Naive thymus-derived CD4-positive, alpha-beta T cell (primary cell): ENCODE results near the gene SCFD1. TPM values are rescaled to one million over a fixed set of nuclear protein-coding genes. Genes with fewer than 3 reads are reported as not detected.
"Not testable (repeated sequence)": the region's sequence is repeated elsewhere in the genome, so short reads cannot be mapped to it uniquely, and the experiment has no call there.

Experiments
- ATAC-seq: fragments of 150-1000 bp; cut with Tn5 transposase; 2 replicates; pipeline ENCODE4 v1.10.0; 2021; ENCODE audit warnings: mild to moderate bottlenecking, moderate library complexity
- CTCF ChIA-PET: fragments of 350-600 bp; sonication (Branson Sonifier 250); formaldehyde crosslinking; loops from one replicate; lab custom pipeline; 2021; ENCODE audit warnings: antibody characterized with exemption; lab: Charles Lee
- POLR2A ChIA-PET: fragments of 350-600 bp; sonication (Branson Sonifier 250); formaldehyde crosslinking; loops from one replicate; lab custom pipeline; 2021; ENCODE audit warnings: antibody characterized with exemption, inconsistent platforms; lab: Charles Lee
- DNase-seq, 9 donors: peaks; one replicate each; pipeline versions ENCODE4 v3.0.0 to v3.0.0-alpha.2; 2020 to 2022; ENCODE audit warnings: mixed read lengths in 1 of 9
- H3K27ac ChIP-seq: one replicate; pipeline ENCODE4 v1.7.0; 2013; ENCODE audit warnings: mild to moderate bottlenecking, low read depth, low read length, moderate library complexity
- H3K27me3 ChIP-seq, 2 donors: one replicate each; pipeline ENCODE4 v1.7.0; 2013; ENCODE audit warnings: low read length in 2 of 2, mild to moderate bottlenecking in 2 of 2, moderate library complexity in 2 of 2; ENCODE audit not compliant: control insufficient read depth in 2 of 2, insufficient read depth in 2 of 2
- H3K36me3 ChIP-seq, 3 experiments: 1 replicate in 2 of 3; 2 replicates in 1 of 3; pipeline ENCODE4 v1.7.0; 2013; ENCODE audit warnings: low read length in 3 of 3, mild to moderate bottlenecking in 3 of 3, moderate library complexity in 1 of 3; ENCODE audit not compliant: insufficient read depth in 3 of 3, control insufficient read depth in 2 of 3
- H3K4me1 ChIP-seq, 2 donors: one replicate each; pipeline ENCODE4 v1.7.0; 2013; ENCODE audit warnings: low read length in 2 of 2, mild to moderate bottlenecking in 2 of 2, moderate library complexity in 1 of 2; ENCODE audit not compliant: control insufficient read depth in 2 of 2, insufficient read depth in 2 of 2
- H3K4me3 ChIP-seq: 2 replicates; pipeline ENCODE4 v1.7.0; 2013; ENCODE audit warnings: mild to moderate bottlenecking, low read length
- H3K9me3 ChIP-seq, 3 experiments: 1 replicate in 2 of 3; 2 replicates in 1 of 3; pipeline ENCODE4 v1.7.0; 2013; ENCODE audit warnings: low read length in 3 of 3; ENCODE audit not compliant: control insufficient read depth in 2 of 3
- H3K27ac Mint-ChIP-seq, 9 donors: one replicate each; pipeline ENCODE4 v1.8.0; 2020 to 2022; ENCODE audit warnings: mixed read lengths in 9 of 9, mild to moderate bottlenecking in 8 of 9, moderate library complexity in 5 of 9, inconsistent platforms in 2 of 9
- H3K27me3 Mint-ChIP-seq, 5 donors: one replicate each; pipeline ENCODE4 v1.8.0; 2021 to 2022; ENCODE audit warnings: mixed read lengths in 5 of 5, mild to moderate bottlenecking in 1 of 5
- H3K36me3 Mint-ChIP-seq, 5 donors: one replicate each; pipeline ENCODE4 v1.8.0; 2020 to 2022; ENCODE audit warnings: mixed read lengths in 5 of 5, mild to moderate bottlenecking in 3 of 5, inconsistent platforms in 1 of 5
- H3K4me1 Mint-ChIP-seq, 7 donors: one replicate each; pipeline ENCODE4 v1.8.0; 2020 to 2022; ENCODE audit warnings: mixed read lengths in 7 of 7, mild to moderate bottlenecking in 3 of 7, inconsistent platforms in 1 of 7
- H3K4me3 Mint-ChIP-seq, 10 donors: one replicate each; pipeline ENCODE4 v1.8.0; 2020 to 2022; ENCODE audit warnings: mild to moderate bottlenecking in 10 of 10, mixed read lengths in 10 of 10, moderate library complexity in 6 of 10, inconsistent platforms in 2 of 10
- H3K9me3 Mint-ChIP-seq, 11 donors: one replicate each; pipeline ENCODE4 v1.8.0; 2020 to 2022; ENCODE audit warnings: mixed read lengths in 11 of 11, mild to moderate bottlenecking in 4 of 11, inconsistent platforms in 1 of 11, moderate library complexity in 1 of 11
- intact Hi-C, 2 donors: fragments of 100-400 bp; cut with micrococcal nuclease; formaldehyde crosslinking; loops; one replicate each; pipeline ENCODE4 v1.15.1; 2023
- polyA plus RNA-seq, 2 donors: library from polyadenylated mRNA; unstranded; fragments of 300-500 nt; fragmentation: Illumina TruSeq; gene quantifications; one replicate each; pipeline ENCODE4 v1.2.3, GENCODE V29; 2021
- total RNA-seq, 6 experiments: library from RNA in 5 of 6; stranded (reverse) in 5 of 6; gene quantifications; 1 replicate in 5 of 6; 2 replicates in 1 of 6; pipeline ENCODE4 v1.2.3 and lab custom pipeline; 2021 to 2026

The SCFD1 gene, protein sequence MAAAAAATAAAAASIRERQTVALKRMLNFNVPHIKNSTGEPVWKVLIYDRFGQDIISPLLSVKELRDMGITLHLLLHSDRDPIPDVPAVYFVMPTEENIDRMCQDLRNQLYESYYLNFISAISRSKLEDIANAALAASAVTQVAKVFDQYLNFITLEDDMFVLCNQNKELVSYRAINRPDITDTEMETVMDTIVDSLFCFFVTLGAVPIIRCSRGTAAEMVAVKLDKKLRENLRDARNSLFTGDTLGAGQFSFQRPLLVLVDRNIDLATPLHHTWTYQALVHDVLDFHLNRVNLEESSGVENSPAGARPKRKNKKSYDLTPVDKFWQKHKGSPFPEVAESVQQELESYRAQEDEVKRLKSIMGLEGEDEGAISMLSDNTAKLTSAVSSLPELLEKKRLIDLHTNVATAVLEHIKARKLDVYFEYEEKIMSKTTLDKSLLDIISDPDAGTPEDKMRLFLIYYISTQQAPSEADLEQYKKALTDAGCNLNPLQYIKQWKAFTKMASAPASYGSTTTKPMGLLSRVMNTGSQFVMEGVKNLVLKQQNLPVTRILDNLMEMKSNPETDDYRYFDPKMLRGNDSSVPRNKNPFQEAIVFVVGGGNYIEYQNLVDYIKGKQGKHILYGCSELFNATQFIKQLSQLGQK
- total RNA-seq = 10 to 100 TPM; 63.2 to 75.4 (median 68.2) TPM
- polyA plus RNA-seq = 10 to 100 TPM; 59.5 to 62.4 TPM
- total RNA-seq (lab: John Stamatoyannopoulos, UW) = 74.3 reads per million, percentile 79 among the genes with 10 or more reads in this experiment

DNA sequence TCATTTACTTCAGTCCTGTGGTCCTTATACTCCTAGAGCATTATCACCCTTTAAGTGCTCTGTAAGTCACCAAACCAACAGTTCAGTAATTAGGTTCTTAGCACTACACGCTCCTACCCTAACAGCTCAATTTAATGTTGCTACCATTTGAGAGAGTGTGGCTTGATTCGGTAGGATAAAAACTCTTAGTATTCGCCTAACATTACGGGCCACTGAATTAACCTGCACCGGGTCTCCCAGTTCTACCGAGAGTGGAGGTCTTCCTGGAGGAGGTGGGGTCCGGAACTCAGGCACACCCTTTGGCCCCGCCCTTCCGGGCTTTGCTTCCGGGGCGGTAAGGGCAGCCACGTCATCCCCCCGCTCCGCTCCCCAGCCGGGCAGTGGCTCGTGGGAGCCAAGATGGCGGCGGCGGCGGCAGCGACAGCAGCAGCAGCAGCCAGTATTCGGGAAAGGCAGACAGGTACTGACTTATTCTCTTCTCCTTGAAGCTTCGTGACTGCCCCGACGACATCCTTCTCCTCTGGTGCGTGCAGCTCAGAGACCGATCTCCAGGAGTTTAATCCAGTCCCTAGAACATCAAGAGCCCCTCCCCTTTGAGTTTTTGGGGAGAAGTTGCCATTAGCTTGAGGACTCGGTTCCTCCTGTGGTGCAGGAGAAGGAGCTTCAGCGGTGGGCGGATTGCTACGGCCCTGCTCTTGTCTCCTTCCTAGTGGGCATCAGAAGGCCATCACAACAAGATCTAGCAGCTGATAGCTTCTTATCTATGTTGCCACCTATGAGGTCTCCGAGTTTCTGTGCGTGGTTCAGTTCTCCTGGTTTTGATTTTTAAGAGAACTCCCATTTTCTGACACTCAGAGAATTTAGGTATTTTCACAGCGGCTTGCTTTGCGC, at the start of gene SCFD1:
TSS of gene SCFD1 (plus strand) at position 380 of the 891 bp plus-strand sequence. CDS start at position 400, 20 bp downstream.
- H3K4me1 ChIP-seq = peaks cover 14 to 26% of the 10 kb centered on the region in 2 donors
- ChIA-PET POLR2A (interaction anchor here (0.9 to 2.4 kb wide), 11 partner anchors 8 to 799 kb away, joined by 3 to 17 read pairs (median 4); partner anchors contain the start of genes G2E3, HEATR5A, HECTD1 and STRN3), CTCF (no interaction called here)
- Mint-ChIP-seq H3K4me3 (peak within 1 kb of the TSS; percentile 95 to 100 (median 97)), H3K27ac (peak within 1 kb of the TSS; percentile 86 to 98 (median 95)), H3K4me1 (peaks cover 14 to 58% (median 44%) of the 10 kb centered on the region in 7 donors), H3K9me3 (no peaks in the 10 kb centered on the region), H3K36me3 (peaks cover 0 to 15% (median 0%) of the 10 kb centered on the region in 5 donors), H3K27me3 (no peaks in the 10 kb centered on the region)
- H3K4me3 ChIP-seq = peak within 1 kb of the TSS; percentile 97
- no peaks in the 10 kb centered on the region for H3K9me3 ChIP-seq
- intact Hi-C loops = loop anchor here (1.0 to 10.0 kb wide), 14 partner anchors 63 to 1581 kb away; partner anchors contain the start of genes DTD2 (in 2 of the 2), G2E3 (in 2 of the 2), HEATR5A (in 2 of the 2) and NUBPL (in 2 of the 2)
- DNase-seq = peak; percentile 86 to 94 (median 91)
- no peaks in the 10 kb centered on the region for H3K36me3 ChIP-seq
- peak; percentile 99 for ATAC-seq
- peak within 1 kb of the TSS; percentile 86 for H3K27ac ChIP-seq
- H3K27me3 ChIP-seq = no peaks in the 10 kb centered on the region

DNA sequence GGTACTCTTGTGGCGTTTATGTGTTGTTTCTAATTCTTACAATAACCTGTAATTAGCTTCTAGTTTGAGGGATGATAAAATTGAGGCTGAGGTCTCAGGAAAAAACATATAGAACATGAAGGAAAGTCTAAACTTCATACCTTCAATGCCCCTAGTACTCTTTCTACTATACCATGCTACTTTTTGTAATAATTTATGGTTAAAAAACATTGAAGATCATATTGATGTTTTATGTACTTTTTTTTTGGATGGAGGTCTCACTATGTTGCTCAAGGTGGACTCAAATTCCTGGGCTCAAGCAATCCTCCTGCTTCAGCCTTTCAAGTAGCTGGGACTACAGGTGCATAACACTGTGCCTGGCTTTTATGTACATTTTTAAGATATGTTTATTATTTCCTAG, 49.3 kb upstream of the SCFD1 start:
- H3K36me3 Mint-ChIP-seq = peaks cover 0 to 35% (median 11%) of the 10 kb centered on the region in 5 donors
- Histone ChIP-seq H3K4me3 (no peak overlapping the region), H3K9me3 (no peaks in the 10 kb centered on the region), H3K36me3 (no peaks in the 10 kb centered on the region), H3K27me3 (no peaks in the 10 kb centered on the region), H3K27ac (no peak overlapping the region), H3K4me1 (peaks cover 6 to 9% of the 10 kb centered on the region in 2 donors)
- intact Hi-C loops = loop anchor here in 1 of 2 donors (2.0 kb wide), 1 partner anchor 14 kb away; the partner anchor contains the start of gene G2E3
- H3K4me3 Mint-ChIP-seq = no peak overlapping the region
- peaks cover 63 to 100% (median 93%) of the 10 kb centered on the region in 7 donors for H3K4me1 Mint-ChIP-seq
- ChIA-PET POLR2A (interaction anchor here (0.6 kb wide), 1 partner anchor 452 kb away, joined by 4 read pairs; no protein-coding TSS in a partner anchor), CTCF (no interaction called here)
- DNase-seq (no peak), ATAC-seq (no peak)
- H3K9me3 Mint-ChIP-seq = peaks cover 0 to 2% (median 0%) of the 10 kb centered on the region in 11 donors
- no peak overlapping the region for H3K27ac Mint-ChIP-seq
- H3K27me3 Mint-ChIP-seq = no peaks in the 10 kb centered on the region

DNA sequence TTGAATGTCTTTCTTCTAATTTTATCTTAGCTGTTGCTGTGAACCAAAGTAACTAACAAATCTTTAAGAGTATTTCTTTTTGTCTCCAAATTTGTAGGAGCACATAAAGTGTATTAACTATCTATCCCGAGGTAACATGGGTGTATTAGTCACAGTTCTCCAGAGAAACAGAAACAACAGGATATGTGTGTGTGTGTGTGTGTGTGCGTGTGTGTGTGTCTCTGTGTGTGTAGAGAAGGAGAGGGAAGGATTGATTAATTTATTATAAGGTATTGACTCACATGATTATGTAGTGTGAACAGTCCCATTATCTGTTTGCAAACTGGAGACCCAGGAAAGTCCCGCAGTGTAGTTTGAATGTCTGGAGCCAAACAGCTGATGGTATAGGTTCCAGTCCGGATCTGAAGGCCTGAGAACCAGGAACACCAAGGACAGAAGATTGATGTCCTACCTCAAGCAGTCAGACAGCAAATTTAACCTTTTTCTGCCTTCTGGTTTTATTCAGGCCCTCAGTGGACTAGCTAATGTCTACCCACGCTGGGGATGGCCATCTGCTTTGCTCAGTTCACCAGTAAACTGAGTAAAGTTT, 48.8 kb upstream of the SCFD1 start:
- Mint-ChIP-seq H3K27me3 (no peaks in the 10 kb centered on the region), H3K4me1 (peaks cover 60 to 100% (median 93%) of the 10 kb centered on the region in 7 donors), H3K36me3 (peaks cover 0 to 37% (median 11%) of the 10 kb centered on the region in 5 donors), H3K27ac (no peak overlapping the region), H3K4me3 (no peak overlapping the region), H3K9me3 (peaks cover 0 to 2% (median 0%) of the 10 kb centered on the region in 11 donors)
- no peaks in the 10 kb centered on the region for H3K36me3 ChIP-seq
- no peaks in the 10 kb centered on the region for H3K9me3 ChIP-seq
- intact Hi-C loops = loop anchor here in 1 of 2 donors (2.0 kb wide), 1 partner anchor 15 kb away; the partner anchor contains the start of gene G2E3
- no peaks in the 10 kb centered on the region for H3K27me3 ChIP-seq
- no peak for DNase-seq
- CTCF ChIA-PET = no interaction called here
- ATAC-seq = no peak
- no peak overlapping the region for H3K27ac ChIP-seq
- POLR2A ChIA-PET = interaction anchor here (0.6 kb wide), 1 partner anchor 452 kb away, joined by 4 read pairs; no protein-coding TSS in a partner anchor
- no peak overlapping the region for H3K4me3 ChIP-seq
- H3K4me1 ChIP-seq = peaks cover 6 to 9% of the 10 kb centered on the region in 2 donors

DNA sequence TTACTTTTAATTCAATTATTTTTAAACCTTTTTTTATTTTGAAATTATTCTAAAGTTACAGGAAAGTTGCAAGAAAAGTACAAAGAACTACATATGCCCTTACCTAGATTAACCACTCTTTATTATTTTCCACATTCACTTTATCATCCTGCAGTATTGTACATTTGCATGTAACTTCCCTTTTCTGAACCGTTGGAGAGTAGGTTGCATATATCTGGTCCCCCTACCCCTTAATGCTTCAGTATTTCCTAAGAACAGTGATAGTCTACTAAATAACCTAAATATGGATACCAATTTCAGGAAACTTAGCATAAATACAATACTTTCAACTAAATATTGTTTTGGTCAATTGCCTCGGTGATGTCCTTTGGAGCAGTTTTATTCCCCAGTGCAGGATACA, 48.2 kb upstream of the SCFD1 start:
- POLR2A ChIA-PET = no interaction called here

DNA sequence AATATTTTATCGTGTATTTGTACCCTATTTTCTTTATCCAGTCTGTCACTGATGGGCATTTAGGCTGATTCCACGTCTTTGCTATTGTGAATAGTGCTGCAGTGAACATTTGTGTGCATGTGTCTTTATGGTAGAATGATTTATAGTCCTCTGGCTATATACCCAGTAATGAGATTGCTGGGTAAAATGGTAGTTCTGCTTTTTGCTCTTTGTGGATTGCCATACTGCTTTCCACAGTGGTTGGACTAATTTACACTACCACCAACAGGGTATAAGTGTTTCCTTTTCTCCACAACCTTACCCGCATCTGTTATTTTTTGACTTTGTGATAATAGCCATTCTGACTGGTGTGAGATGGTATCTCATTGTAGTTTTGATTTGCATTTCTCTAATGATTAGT, 47.3 kb upstream of the SCFD1 start:
- H3K4me1 Mint-ChIP-seq = peaks cover 58 to 94% (median 86%) of the 10 kb centered on the region in 7 donors
- ATAC-seq, H3K4me1 ChIP-seq, H3K4me3 ChIP-seq, DNase-seq, CTCF ChIA-PET, POLR2A ChIA-PET, H3K36me3 ChIP-seq, intact Hi-C loops, H3K9me3 Mint-ChIP-seq, H3K27me3 Mint-ChIP-seq, H3K27ac ChIP-seq, H3K27me3 ChIP-seq, H3K27ac Mint-ChIP-seq, H3K9me3 ChIP-seq: not testable (repeated sequence)
- H3K4me3 Mint-ChIP-seq = peak overlapping the region in 2 of 10 donors; percentile 14 to 20
- peaks cover 0 to 38% (median 11%) of the 10 kb centered on the region in 5 donors for H3K36me3 Mint-ChIP-seq

More for the DNA sequence above, 48.2 kb upstream of the SCFD1 start:
- Mint-ChIP-seq H3K9me3 (peaks cover 0 to 2% (median 0%) of the 10 kb centered on the region in 11 donors), H3K27me3 (no peaks in the 10 kb centered on the region), H3K4me3 (peak overlapping the region in 2 of 10 donors; percentile 9 to 51), H3K36me3 (peaks cover 0 to 41% (median 11%) of the 10 kb centered on the region in 5 donors), H3K4me1 (peaks cover 62 to 100% (median 92%) of the 10 kb centered on the region in 7 donors), H3K27ac (no peak overlapping the region)
- Histone ChIP-seq H3K27ac (no peak overlapping the region), H3K27me3 (no peaks in the 10 kb centered on the region), H3K4me1 (peaks cover 9% of the 10 kb centered on the region in 2 donors), H3K4me3 (no peak overlapping the region), H3K9me3 (no peaks in the 10 kb centered on the region), H3K36me3 (no peaks in the 10 kb centered on the region)
- DNase-seq (no peak), ATAC-seq (no peak)
- intact Hi-C loops = loop anchor here in 1 of 2 donors (2.0 kb wide), 1 partner anchor 15 kb away; the partner anchor contains the start of gene G2E3
- CTCF ChIA-PET = no interaction called here
